Chondrocyte (in vitro differentiated cells): Measurements from ENCODE around the gene UBE2F. TPM values are rescaled to one million over a fixed set of nuclear protein-coding genes. Genes with fewer than 3 reads are reported as not detected.

Experiments
- DNase-seq: peaks from one replicate; pipeline ENCODE4 v3.0.0; 2021; ENCODE audit warnings: mixed read lengths, low spot score
- H3K27ac Mint-ChIP-seq: one replicate; pipeline ENCODE4 v1.8.0; 2021; ENCODE audit warnings: mild to moderate bottlenecking, moderate library complexity, mixed read lengths; ENCODE audit not compliant: unreplicated experiment
- H3K27me3 Mint-ChIP-seq: 2 replicates; pipeline ENCODE4 v1.8.0; 2021; ENCODE audit warnings: low read depth, mixed read lengths
- H3K36me3 Mint-ChIP-seq: 2 replicates; pipeline ENCODE4 v1.8.0; 2021; ENCODE audit warnings: low read depth, mixed read lengths
- H3K4me1 Mint-ChIP-seq: 2 replicates; pipeline ENCODE4 v1.8.0; 2021; ENCODE audit warnings: low read depth, mild to moderate bottlenecking, mixed read lengths
- H3K4me3 Mint-ChIP-seq: one replicate; pipeline ENCODE4 v1.8.0; 2021; ENCODE audit warnings: mild to moderate bottlenecking, moderate library complexity, mixed read lengths; ENCODE audit not compliant: unreplicated experiment
- H3K9me3 Mint-ChIP-seq: 2 replicates; pipeline ENCODE4 v1.8.0; 2021; ENCODE audit warnings: low read depth, mixed read lengths
- CTCF ChIP-seq: fragments of 200-600 bp; sonication (generic); IDR thresholded peaks from 2 replicates; pipeline ENCODE4 v1.5.0; 2021; ENCODE audit warnings: antibody characterized with exemption, mild to moderate bottlenecking, moderate library complexity
- total RNA-seq: library from RNA; stranded (reverse); gene quantifications from 3 replicates; pipeline ENCODE4 v1.2.1, GENCODE V29; 2021

Gene UBE2F
- total RNA-seq, 1 donor from 2014 or later = 59.1 TPM

- Mint-ChIP-seq H3K27ac (no peak overlapping the region), H3K4me1 (no peaks in the 10 kb centered on the region), H3K27me3 (no peaks in the 10 kb centered on the region), H3K36me3 (peaks cover 36% of the 10 kb centered on the region), H3K9me3 (peaks cover 10% of the 10 kb centered on the region), H3K4me3 (no peak overlapping the region)
- no peak for TF ChIP-seq CTCF
- no peak for DNase-seq
These were observed 113.1 kb downstream of the UBE2F start for GRCh38 chr2:238079874-238080327.

- peaks cover 10% of the 10 kb centered on the region for H3K9me3 Mint-ChIP-seq
- peaks cover 39% of the 10 kb centered on the region for H3K36me3 Mint-ChIP-seq
- no peak overlapping the region for H3K4me3 Mint-ChIP-seq
- H3K27ac Mint-ChIP-seq = no peak overlapping the region
- DNase-seq = no peak
- TF ChIP-seq CTCF = no peak
- H3K27me3 Mint-ChIP-seq = no peaks in the 10 kb centered on the region
- H3K4me1 Mint-ChIP-seq = peaks cover 3% of the 10 kb centered on the region
These were observed 113.7 kb downstream of the UBE2F start for GRCh38 chr2:238080518-238080917.

- no peak for TF ChIP-seq CTCF
- Mint-ChIP-seq H3K36me3 (peaks cover 40% of the 10 kb centered on the region), H3K4me3 (no peak overlapping the region), H3K27ac (no peak overlapping the region), H3K9me3 (peaks cover 10% of the 10 kb centered on the region), H3K4me1 (peaks cover 6% of the 10 kb centered on the region), H3K27me3 (no peaks in the 10 kb centered on the region)
- DNase-seq = no peak
These were observed 114.3 kb downstream of the UBE2F start for GRCh38 chr2:238081150-238081549.

- Mint-ChIP-seq H3K36me3 (peaks cover 39% of the 10 kb centered on the region), H3K27me3 (no peaks in the 10 kb centered on the region), H3K27ac (no peak overlapping the region), H3K4me1 (peaks cover 6% of the 10 kb centered on the region), H3K4me3 (no peak overlapping the region), H3K9me3 (peaks cover 10% of the 10 kb centered on the region)
- DNase-seq = no peak
- no peak for TF ChIP-seq CTCF
These were observed 114.7 kb downstream of the UBE2F start for GRCh38 chr2:238081561-238081960.

- no peak for TF ChIP-seq CTCF
- no peak overlapping the region for H3K27ac Mint-ChIP-seq
- no peak for DNase-seq
- peaks cover 36% of the 10 kb centered on the region for H3K36me3 Mint-ChIP-seq
- no peak overlapping the region for H3K4me3 Mint-ChIP-seq
- H3K27me3 Mint-ChIP-seq = no peaks in the 10 kb centered on the region
- peaks cover 7% of the 10 kb centered on the region for H3K9me3 Mint-ChIP-seq
- peaks cover 6% of the 10 kb centered on the region for H3K4me1 Mint-ChIP-seq
These were observed 115.3 kb downstream of the UBE2F start for GRCh38 chr2:238082151-238082550.
